Globus pallidus (tissue), 1 donor: ENCODE data around the gene DCTPP1.
"Not testable (repeated sequence)": the region's sequence is repeated elsewhere in the genome, so short reads cannot be mapped to it uniquely, and the experiment has no call there.

Experiments
- DNase-seq: peaks from one replicate; pipeline ENCODE4 v3.0.0-alpha.2; 2015; ENCODE audit warnings: low spot score

Gene DCTPP1

DNA sequence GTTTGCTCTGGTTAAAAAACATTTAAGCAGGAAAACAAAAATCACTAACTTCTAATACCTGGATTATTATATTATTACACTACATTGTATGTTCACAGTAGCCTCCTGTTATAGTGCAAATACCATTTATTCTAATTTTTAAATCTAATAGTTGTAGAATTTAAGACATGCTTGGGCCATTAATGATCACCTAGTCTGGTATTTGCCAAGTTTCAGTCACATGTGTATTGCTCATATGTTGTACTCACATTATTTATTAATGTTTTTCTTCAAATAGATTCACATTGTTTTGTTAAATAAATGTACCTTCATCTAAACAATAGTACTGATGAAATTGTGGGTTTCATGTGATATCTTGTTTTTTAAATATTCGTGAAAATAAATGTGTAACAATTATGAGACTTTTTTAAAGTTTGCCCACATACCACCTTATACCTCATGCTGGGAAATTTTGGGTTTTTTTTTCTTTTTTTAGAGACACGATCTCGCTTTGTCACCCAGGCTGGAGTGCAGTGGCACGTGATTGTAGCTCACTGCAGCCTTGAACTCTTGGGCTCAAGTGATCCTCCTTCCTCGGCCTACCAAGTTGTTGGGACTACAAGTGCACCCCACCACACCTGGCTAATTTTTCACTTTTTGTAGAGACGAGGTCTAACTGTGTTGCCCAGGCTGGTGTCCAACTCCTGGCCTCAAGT lies 16.6 kb downstream of the DCTPP1 start:
- no peak for DNase-seq

DNA sequence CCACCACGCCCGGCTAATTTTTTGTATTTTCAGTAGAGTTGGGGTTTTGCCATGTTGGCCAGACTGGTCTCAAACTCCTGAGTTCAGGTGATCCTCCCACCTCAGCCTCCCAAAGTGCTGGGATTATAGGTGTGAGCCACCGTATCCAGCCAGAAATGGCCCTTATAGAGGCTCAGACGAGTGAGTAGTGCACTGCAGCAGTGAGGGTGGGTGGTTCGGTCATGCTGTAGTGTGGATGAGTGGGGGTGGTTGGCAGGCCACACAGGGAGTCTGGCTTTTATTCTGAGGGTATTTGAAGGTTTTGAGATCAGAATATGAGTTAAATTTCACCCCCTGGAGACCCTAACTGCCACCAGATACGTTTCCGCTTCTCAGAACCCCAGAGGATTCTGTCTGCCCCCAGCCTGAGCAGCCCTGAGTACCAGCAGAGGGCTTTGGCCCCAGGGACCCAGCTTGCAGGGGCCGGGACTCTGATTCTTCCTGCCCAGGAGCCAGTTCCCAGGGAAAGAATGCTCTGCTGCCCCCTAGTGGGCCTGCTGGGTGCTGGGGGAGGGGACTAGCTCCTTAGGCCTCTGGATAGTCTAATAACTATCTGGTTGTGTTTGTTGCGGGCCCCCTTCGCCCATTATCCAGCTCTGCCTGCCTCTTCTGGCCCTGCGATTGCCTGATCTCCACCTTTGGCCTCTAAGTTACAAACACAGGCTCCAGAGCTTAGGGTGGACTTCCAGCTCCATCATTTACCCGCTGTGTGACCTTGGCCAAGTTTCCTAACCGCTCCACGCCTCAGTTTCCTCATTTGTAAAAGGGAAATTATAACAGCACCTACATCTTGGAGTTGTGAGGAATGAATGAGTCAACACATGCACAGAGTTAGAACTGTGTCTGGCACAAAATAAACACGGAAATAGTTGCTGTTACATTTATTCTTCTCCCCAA lies 20.4 kb downstream of the DCTPP1 start:
- peak; percentile 89 for DNase-seq

DNA sequence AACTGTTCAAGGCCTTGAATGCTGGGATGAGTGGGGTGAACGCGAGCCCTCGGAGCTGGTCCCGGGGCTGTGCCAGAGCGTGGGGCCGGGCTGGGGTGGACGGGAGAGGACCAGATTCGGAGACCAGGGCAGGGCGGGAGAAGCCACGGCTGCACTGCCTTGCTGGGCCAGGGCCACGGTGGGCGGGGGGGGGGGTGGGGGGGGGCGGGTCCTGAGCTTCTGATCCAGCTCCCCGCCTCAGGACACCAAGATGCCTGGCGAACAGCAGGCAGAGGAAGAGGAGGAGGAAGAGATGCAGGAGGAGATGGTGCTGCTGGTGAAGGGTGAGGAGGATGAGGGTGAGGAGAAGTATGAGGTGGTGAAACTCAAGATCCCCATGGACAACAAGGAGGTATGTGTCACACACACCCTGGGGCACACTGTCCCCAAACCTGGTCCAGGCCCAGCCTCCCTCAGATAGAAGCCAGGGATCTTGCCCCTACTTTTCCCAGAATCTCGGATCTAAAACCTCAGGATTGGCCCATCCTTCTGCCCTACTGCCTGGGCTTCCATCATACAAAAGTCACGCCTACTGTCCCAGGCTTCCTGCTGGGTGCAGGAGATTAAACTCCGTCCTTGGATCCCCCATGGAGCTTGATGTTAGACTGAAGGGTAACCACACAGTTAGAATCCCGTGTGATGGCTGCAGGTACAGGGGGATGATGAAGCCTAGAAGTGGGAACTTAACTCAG lies 21.9 kb downstream of the DCTPP1 start:
- no peak for DNase-seq

DNA sequence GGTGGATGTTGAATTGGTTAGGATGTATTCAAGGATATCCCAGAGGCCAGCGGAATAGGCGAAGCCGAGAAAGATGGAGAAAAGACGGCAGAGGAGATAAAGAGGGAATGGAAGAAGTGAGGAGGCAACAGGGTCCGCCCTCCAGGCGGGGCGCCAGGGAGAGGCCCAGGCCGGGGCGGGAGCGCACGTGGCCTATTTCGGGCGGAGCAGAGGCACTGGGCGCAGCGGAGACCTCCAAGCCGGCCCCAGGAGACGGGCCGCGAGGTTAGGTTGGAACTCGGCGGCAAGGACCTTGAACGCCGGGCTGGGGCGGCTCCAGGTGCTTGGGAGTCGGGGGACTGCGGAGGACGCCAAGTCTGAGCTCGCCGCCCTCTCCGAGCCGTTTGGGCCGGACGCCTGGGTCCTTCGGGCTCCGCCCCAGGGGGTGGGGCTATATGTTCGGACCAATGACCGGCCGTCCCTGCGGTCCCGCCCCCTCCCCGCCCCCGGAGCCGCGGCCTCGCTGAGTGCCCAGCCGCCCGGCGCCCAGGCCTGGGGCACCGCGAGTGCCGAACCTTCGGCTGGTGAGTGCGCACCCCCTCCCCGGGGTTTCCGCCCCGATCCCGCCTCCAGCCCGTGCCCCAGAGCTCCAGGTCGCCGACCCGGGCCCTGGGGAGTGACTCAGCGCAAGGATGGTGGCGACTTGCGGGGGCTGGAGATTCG lies 22.6 kb downstream of the DCTPP1 start, which contains the start of gene ZNF771:
TSS of gene ZNF771 (plus strand) at position 505 of the 702 bp plus-strand sequence. CDS start 448 bp downstream, outside the sequence.
- DNase-seq = peak; percentile 94

- DNase-seq = no peak
Observed at GRCh38 chr16:30406795-30407101, 23.1 kb downstream of the DCTPP1 start.

DNA sequence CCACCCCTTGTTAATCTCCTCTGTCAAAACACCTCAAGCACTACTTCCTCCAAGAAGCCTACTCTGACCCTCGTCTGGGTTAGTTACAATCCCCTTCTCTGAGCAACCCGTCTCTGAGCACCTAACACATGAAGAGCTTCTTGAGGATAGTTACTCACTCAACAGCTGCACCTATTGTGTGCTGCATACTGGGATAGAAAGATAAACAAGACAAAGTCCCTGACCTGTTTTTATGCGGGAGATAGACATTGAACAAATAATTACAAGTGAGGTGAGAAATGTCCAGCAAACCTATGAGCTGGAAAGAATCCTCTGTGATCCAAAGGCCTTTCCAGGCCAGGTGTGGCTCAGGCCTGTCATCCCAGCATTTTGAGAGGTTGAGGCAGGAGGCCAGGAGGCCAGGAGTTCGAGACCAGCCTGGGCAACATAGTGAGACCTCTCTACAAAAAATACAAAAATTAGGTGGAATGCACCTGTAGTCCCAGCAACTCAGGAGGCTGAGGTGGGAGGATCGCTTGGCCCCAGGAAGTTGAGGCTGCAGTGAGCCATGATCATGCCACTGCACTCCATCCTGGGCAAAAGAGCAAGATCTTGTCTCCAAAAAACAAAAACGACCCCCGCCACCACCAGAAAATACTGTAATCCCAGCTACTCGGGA lies 27.9 kb downstream of the DCTPP1 start:
- no peak for DNase-seq

GRCh38 chr16:30399435-30400186 lies 30.2 kb downstream of the DCTPP1 start:
- DNase-seq = no peak

- no peak for DNase-seq
Observed at GRCh38 chr16:30398661-30399434, 31.0 kb downstream of the DCTPP1 start.

DNA sequence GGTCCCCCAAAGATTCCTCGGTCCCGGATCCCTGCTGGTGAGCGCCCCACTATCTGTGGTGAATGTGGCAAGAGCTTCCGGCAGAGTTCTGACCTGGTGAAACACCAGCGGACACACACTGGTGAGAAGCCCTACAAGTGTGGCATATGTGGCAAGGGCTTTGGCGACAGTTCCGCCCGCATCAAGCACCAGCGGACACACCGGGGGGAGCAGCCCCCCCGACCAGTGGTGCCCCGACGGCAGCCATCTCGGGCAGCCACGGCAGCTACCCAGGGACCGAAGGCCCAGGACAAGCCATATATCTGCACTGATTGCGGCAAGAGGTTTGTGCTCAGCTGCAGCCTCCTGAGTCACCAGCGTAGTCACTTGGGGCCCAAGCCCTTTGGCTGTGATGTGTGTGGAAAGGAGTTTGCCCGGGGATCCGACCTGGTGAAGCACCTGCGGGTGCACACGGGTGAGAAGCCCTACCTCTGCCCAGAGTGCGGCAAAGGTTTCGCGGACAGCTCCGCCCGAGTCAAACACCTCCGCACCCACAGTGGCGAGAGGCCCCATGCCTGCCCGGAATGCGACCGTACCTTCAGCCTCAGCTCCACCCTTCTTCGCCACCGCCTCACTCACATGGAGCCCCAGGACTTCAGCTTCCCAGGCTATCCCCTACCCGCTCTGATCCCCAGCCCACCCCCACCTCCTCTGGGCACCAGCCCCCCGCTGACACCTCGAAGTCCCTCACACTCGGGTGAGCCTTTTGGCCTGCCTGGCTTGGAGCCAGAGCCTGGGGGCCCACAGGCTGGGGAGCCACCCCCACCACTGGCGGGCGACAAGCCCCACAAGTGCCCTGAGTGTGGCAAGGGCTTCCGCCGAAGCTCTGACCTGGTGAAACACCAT lies 31.8 kb downstream of the DCTPP1 start:
- no peak for DNase-seq

GRCh38 chr16:30397056-30397455 lies 32.8 kb downstream of the DCTPP1 start:
- no peak for DNase-seq

DNA sequence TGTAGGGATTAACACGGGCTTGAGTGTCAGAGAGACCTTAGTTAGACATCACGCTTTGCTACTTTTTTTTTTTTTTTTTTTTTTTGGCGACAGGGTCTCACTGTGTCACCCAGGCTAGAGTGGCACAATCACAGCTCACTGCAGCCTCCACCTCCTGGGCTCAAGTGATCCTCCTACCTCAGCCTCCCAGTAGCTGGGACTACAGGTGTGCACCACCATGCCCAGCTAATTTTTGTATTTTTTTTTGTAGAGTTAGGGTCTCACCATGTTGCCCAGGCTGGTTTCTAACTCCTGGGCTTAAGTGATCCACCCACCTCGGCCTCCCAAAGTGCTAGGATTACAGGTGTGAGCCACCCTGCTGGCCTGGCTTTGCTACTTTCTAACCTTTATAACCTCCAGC lies 33.2 kb downstream of the DCTPP1 start:
- not testable (repeated sequence) for DNase-seq

GRCh38 chr16:30395992-30396585 lies 33.7 kb downstream of the DCTPP1 start:
- DNase-seq = no peak

DNA sequence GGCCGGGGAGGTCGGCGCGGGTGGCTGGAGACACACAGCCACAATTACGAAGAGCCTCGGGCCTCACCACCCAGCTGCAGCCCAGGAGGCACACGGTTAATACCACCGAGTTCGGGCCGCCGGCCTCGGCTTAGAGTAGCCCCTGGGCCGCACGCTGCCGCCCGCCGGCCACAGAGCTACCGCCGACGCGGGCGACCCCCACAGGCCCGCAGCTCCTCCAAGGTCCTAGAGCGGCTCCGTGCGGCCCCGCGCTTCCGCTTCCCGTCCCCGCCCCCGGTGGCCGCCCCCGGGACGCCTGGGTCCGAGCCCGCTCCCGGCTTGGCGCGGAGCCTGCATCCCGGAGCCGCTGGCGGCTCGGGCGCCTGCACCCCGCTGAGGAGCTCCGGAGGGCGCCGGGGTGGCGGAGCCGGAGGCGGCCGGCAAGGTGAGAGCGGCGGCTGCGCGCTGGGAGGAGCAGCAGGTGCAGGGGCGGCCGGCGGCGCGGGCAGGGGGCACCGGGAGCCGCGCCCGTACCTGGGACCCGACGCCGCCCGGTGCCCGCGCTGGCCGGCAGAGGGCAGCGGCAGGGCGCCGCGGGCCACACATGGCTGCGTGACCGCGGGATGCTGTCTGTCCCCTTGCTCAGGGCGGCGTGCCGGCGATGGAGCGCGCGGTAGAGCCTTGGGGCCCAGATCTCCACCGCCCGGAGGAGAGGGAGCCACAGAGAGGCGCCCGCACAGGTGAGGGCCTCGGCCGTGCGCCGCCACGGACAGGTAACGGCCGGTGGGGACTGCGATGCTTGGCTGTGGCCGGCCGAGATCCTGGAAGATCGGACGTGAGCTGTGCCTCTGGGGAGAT lies 34.5 kb downstream of the DCTPP1 start, which contains the start of gene ZNF48:
TSS of gene ZNF48 (plus strand) at position 266 of the 837 bp plus-strand sequence. CDS start at position 641, 375 bp downstream.
- DNase-seq = peak; percentile 91

- DNase-seq = no peak
Observed at GRCh38 chr16:30394592-30395154, 35.2 kb downstream of the DCTPP1 start.

GRCh38 chr16:30383521-30383920 lies 46.3 kb downstream of the DCTPP1 start:
- DNase-seq = no peak

DNA sequence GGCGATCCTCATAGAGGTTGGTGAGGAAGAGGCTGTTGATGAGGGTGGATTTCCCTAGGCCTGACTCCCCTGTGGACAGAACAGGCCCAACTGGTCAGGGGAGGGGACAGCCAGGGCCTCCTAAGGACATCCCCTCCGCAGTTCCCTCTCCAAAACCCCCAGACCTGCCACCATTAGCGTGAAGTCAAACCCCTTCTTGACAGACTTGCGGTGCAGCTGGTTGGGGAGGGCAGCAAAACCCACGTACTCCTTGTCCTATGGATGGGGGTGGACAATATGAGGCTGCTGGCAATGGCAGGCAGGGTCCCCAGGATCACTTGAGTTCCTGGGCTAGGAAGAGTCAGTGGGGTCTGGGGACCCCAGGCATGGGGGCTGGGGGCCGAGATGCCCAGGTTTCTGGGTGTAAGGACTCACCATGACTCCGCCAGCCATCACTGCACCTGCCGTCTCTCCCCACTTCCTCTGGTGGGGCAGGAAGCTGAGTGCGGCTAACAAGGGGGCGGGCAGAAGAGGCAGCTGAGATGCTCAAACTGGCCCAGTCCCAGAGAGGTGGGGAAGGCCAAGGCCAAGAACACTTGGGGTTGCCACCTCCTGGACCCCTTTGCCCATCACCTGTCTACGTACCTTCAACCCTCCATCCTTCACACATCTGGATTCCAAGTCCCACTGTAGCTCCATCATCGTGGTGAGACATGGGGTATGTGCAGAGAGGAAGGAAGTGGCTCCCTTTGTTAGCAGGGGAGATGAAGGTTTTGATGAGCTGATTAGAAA lies 47.5 kb downstream of the DCTPP1 start, which contains the start of gene SEPTIN1:
TSS of gene SEPTIN1 (minus strand) at position 451 of the 771 bp plus-strand sequence. CDS start at position 432, 19 bp downstream.
- DNase-seq = no peak
